ENCODE data around the gene C1orf210.

Gene C1orf210

GRCh38 chr1:43232482-43232881 lies 52.9 kb downstream of the C1orf210 start:
- DNase-seq (ENCODE audit: low read depth) = no peak
- H3K4me3 ChIP-seq (replicated peaks; ENCODE audit: low read depth, low read length) = no peak overlapping the region
- no peak for TF ChIP-seq CTCF (IDR thresholded peaks at IDR 0.05; ENCODE audit: low read length, missing control alignments)

DNA sequence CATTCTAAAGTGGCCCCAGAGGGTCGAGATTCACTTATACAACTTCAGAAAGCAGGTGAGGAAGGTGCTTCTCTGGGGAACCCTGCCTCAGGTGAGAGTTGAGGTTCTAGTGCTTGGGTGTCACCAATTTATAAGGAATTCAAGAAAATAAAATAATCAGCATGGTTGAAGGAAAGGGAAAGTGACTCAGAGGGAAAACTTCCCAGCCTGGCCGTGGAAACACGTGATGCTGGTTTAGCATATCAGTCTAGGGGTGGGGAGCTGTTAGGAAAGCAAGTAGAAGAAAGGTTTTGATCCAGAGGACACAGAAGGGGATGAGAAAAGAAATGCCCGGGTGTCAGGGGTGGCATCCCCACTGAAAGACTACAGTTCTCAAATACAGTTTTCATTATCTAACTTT lies 53.3 kb downstream of the C1orf210 start:
- no peak for TF ChIP-seq CTCF (IDR thresholded peaks at IDR 0.05; ENCODE audit: low read length, missing control alignments)
- DNase-seq (ENCODE audit: low read depth) = peak; percentile 82
- H3K4me3 ChIP-seq (replicated peaks; ENCODE audit: low read depth, low read length) = no peak overlapping the region

Data from fibroblast of pulmonary artery (primary cell).